Measurements from ENCODE around the gene NRXN3.

NRXN3 gene

GRCh38 chr14:78598046-78598920, 428.1 kb downstream of the NRXN3 start:
- Histone ChIP-seq H3K4me1 (ENCODE audit: control insufficient read depth, insufficient read depth, low read length, poor library complexity, severe bottlenecking) (no peaks in the 10 kb centered on the region), H3K4me3 (ENCODE audit: insufficient read depth, low read depth, low read length, poor library complexity, severe bottlenecking) (no peak overlapping the region), H3K27ac (ENCODE audit: insufficient read depth, low read length, poor library complexity, severe bottlenecking) (no peak overlapping the region), H3K36me3 (ENCODE audit: control insufficient read depth, insufficient read depth, low read length) (no peaks in the 10 kb centered on the region), H3K9me3 (ENCODE audit: control insufficient read depth, low read length) (no peaks in the 10 kb centered on the region), H3K27me3 (replicated peaks; ENCODE audit: control insufficient read depth, insufficient read depth, low read length, poor library complexity, severe bottlenecking) (peaks cover 3% of the 10 kb centered on the region)
- DNase-seq: no peak

DNA sequence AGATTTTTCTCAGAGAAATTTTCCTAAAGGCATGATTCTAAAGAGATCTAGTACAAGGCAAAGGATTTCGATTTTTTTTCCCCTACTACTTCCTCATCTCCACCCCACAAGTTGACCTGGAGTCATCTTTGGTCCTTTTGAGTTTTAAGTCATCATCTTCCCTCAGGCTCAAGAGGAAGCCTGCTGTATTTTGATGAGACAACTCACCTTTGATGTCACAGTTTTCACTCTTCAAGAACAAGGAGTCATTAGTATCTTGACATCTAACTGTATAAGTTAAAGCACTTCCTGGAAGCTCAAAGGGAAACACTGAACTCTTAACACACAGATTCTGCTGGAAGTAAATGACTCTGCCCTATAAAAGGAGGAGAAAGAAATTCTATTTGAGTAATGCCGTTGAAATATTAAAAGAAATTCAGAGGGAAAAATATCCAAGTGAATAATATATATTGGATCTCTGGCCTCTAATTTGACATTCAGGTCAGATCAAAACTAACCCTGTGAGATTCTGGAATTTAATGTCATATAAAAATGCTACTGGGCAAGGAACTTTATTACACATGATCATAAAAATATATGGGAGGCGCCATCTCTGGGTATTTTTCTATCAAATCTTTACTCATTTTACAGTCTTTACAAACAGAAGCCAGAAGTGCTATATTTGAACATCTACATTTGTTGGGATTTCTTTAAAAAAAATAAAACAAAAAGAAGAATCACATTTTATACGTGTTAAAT, 435.0 kb downstream of the NRXN3 start:
- no peak for DNase-seq
- Histone ChIP-seq H3K4me3 (ENCODE audit: insufficient read depth, low read depth, low read length, poor library complexity, severe bottlenecking) (no peak overlapping the region), H3K27me3 (replicated peaks; ENCODE audit: control insufficient read depth, insufficient read depth, low read length, poor library complexity, severe bottlenecking) (no peaks in the 10 kb centered on the region), H3K9me3 (ENCODE audit: control insufficient read depth, low read length) (no peaks in the 10 kb centered on the region), H3K27ac (ENCODE audit: insufficient read depth, low read length, poor library complexity, severe bottlenecking) (no peak overlapping the region), H3K4me1 (ENCODE audit: control insufficient read depth, insufficient read depth, low read length, poor library complexity, severe bottlenecking) (no peaks in the 10 kb centered on the region), H3K36me3 (ENCODE audit: control insufficient read depth, insufficient read depth, low read length) (no peaks in the 10 kb centered on the region)

- Histone ChIP-seq H3K27me3 (replicated peaks; ENCODE audit: control insufficient read depth, insufficient read depth, low read length, poor library complexity, severe bottlenecking) (no peaks in the 10 kb centered on the region), H3K27ac (ENCODE audit: insufficient read depth, low read length, poor library complexity, severe bottlenecking) (no peak overlapping the region), H3K4me3 (ENCODE audit: insufficient read depth, low read depth, low read length, poor library complexity, severe bottlenecking) (no peak overlapping the region), H3K4me1 (ENCODE audit: control insufficient read depth, insufficient read depth, low read length, poor library complexity, severe bottlenecking) (no peaks in the 10 kb centered on the region), H3K9me3 (ENCODE audit: control insufficient read depth, low read length) (no peaks in the 10 kb centered on the region), H3K36me3 (ENCODE audit: control insufficient read depth, insufficient read depth, low read length) (no peaks in the 10 kb centered on the region)
- DNase-seq: no peak
Observed at GRCh38 chr14:78605897-78606500, 435.8 kb downstream of the NRXN3 start.

- DNase-seq: no peak
- no peak overlapping the region for H3K4me3 ChIP-seq (ENCODE audit: insufficient read depth, low read depth, low read length, poor library complexity, severe bottlenecking)
- no peaks in the 10 kb centered on the region for H3K27me3 ChIP-seq (replicated peaks; ENCODE audit: control insufficient read depth, insufficient read depth, low read length, poor library complexity, severe bottlenecking)
- no peak overlapping the region for H3K27ac ChIP-seq (ENCODE audit: insufficient read depth, low read length, poor library complexity, severe bottlenecking)
- no peaks in the 10 kb centered on the region for H3K4me1 ChIP-seq (ENCODE audit: control insufficient read depth, insufficient read depth, low read length, poor library complexity, severe bottlenecking)
- no peaks in the 10 kb centered on the region for H3K36me3 ChIP-seq (ENCODE audit: control insufficient read depth, insufficient read depth, low read length)
- no peaks in the 10 kb centered on the region for H3K9me3 ChIP-seq (ENCODE audit: control insufficient read depth, low read length)
Observed at GRCh38 chr14:78608998-78609787, 439.0 kb downstream of the NRXN3 start.

DNA sequence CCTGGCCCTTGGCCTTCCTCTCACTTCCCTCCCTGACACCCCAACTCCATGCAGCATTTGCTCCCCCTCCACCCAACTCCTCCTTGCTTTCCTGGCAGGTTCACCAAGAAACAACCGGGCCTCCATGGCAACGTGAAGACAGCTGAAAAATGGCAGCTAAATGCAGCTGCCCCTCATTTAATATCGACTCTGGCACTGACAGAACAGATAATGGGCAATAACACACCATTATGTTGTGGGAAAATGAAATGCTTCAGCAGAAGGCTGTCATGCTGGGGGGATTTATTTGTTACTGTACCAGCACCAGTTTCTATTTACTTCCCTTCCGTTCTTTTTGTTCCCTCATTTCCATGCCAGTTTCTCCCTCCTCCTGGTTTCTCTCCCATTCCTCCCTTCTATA, 440.8 kb downstream of the NRXN3 start:
- H3K27ac ChIP-seq (ENCODE audit: insufficient read depth, low read length, poor library complexity, severe bottlenecking): no peak overlapping the region
- H3K9me3 ChIP-seq (ENCODE audit: control insufficient read depth, low read length): no peaks in the 10 kb centered on the region
- no peak overlapping the region for H3K4me3 ChIP-seq (ENCODE audit: insufficient read depth, low read depth, low read length, poor library complexity, severe bottlenecking)
- H3K4me1 ChIP-seq (ENCODE audit: control insufficient read depth, insufficient read depth, low read length, poor library complexity, severe bottlenecking): no peaks in the 10 kb centered on the region
- no peak for DNase-seq
- H3K27me3 ChIP-seq (replicated peaks; ENCODE audit: control insufficient read depth, insufficient read depth, low read length, poor library complexity, severe bottlenecking): no peaks in the 10 kb centered on the region
- H3K36me3 ChIP-seq (ENCODE audit: control insufficient read depth, insufficient read depth, low read length): no peaks in the 10 kb centered on the region

GRCh38 chr14:78611796-78612571, 441.8 kb downstream of the NRXN3 start:
- Histone ChIP-seq H3K4me3 (ENCODE audit: insufficient read depth, low read depth, low read length, poor library complexity, severe bottlenecking) (no peak overlapping the region), H3K36me3 (ENCODE audit: control insufficient read depth, insufficient read depth, low read length) (no peaks in the 10 kb centered on the region), H3K27me3 (replicated peaks; ENCODE audit: control insufficient read depth, insufficient read depth, low read length, poor library complexity, severe bottlenecking) (no peaks in the 10 kb centered on the region), H3K27ac (ENCODE audit: insufficient read depth, low read length, poor library complexity, severe bottlenecking) (no peak overlapping the region), H3K4me1 (ENCODE audit: control insufficient read depth, insufficient read depth, low read length, poor library complexity, severe bottlenecking) (no peaks in the 10 kb centered on the region), H3K9me3 (ENCODE audit: control insufficient read depth, low read length) (no peaks in the 10 kb centered on the region)
- no peak for DNase-seq

GRCh38 chr14:78612666-78613065, 442.5 kb downstream of the NRXN3 start:
- no peaks in the 10 kb centered on the region for H3K4me1 ChIP-seq (ENCODE audit: control insufficient read depth, insufficient read depth, low read length, poor library complexity, severe bottlenecking)
- H3K36me3 ChIP-seq (ENCODE audit: control insufficient read depth, insufficient read depth, low read length): no peaks in the 10 kb centered on the region
- no peaks in the 10 kb centered on the region for H3K27me3 ChIP-seq (replicated peaks; ENCODE audit: control insufficient read depth, insufficient read depth, low read length, poor library complexity, severe bottlenecking)
- no peak overlapping the region for H3K27ac ChIP-seq (ENCODE audit: insufficient read depth, low read length, poor library complexity, severe bottlenecking)
- DNase-seq: no peak
- no peaks in the 10 kb centered on the region for H3K9me3 ChIP-seq (ENCODE audit: control insufficient read depth, low read length)
- H3K4me3 ChIP-seq (ENCODE audit: insufficient read depth, low read depth, low read length, poor library complexity, severe bottlenecking): no peak overlapping the region

- Histone ChIP-seq H3K27me3 (replicated peaks; ENCODE audit: control insufficient read depth, insufficient read depth, low read length, poor library complexity, severe bottlenecking) (no peaks in the 10 kb centered on the region), H3K9me3 (ENCODE audit: control insufficient read depth, low read length) (no peaks in the 10 kb centered on the region), H3K4me3 (ENCODE audit: insufficient read depth, low read depth, low read length, poor library complexity, severe bottlenecking) (no peak overlapping the region), H3K36me3 (ENCODE audit: control insufficient read depth, insufficient read depth, low read length) (no peaks in the 10 kb centered on the region), H3K27ac (ENCODE audit: insufficient read depth, low read length, poor library complexity, severe bottlenecking) (no peak overlapping the region), H3K4me1 (ENCODE audit: control insufficient read depth, insufficient read depth, low read length, poor library complexity, severe bottlenecking) (no peaks in the 10 kb centered on the region)
- no peak for DNase-seq
Observed at GRCh38 chr14:78614593-78614992, 444.4 kb downstream of the NRXN3 start.

- no peak overlapping the region for H3K27ac ChIP-seq (ENCODE audit: insufficient read depth, low read length, poor library complexity, severe bottlenecking)
- DNase-seq: no peak
Observed at GRCh38 chr14:78617735-78618134, 447.6 kb downstream of the NRXN3 start.

More at GRCh38 chr14:78617735-78618134, 447.6 kb downstream of the NRXN3 start:
- Histone ChIP-seq H3K4me3 (ENCODE audit: insufficient read depth, low read depth, low read length, poor library complexity, severe bottlenecking) (no peak overlapping the region), H3K27me3 (replicated peaks; ENCODE audit: control insufficient read depth, insufficient read depth, low read length, poor library complexity, severe bottlenecking) (no peaks in the 10 kb centered on the region), H3K4me1 (ENCODE audit: control insufficient read depth, insufficient read depth, low read length, poor library complexity, severe bottlenecking) (no peaks in the 10 kb centered on the region), H3K36me3 (ENCODE audit: control insufficient read depth, insufficient read depth, low read length) (no peaks in the 10 kb centered on the region), H3K9me3 (ENCODE audit: control insufficient read depth, low read length) (no peaks in the 10 kb centered on the region)

Measured in effector memory CD4-positive, alpha-beta T cell (primary cell).